NT2/D1 (cell line): ENCODE data around the gene KRAS.

Source experiments
- SUZ12 ChIP-seq: IDR thresholded peaks from 2 replicates; pipeline ENCODE4 v1.6.1; 2011; ENCODE audit not compliant: insufficient read length, insufficient read depth; ENCODE audit errors: extremely low read depth
- YY1 ChIP-seq: IDR thresholded peaks from 2 replicates; pipeline ENCODE4 v1.6.1; 2011; ENCODE audit not compliant: insufficient read length, insufficient read depth
- ZNF274 ChIP-seq: IDR thresholded peaks from 2 replicates; pipeline ENCODE4 v1.6.1; 2011; ENCODE audit warnings: mild to moderate bottlenecking, low read depth, low read length

DNA sequence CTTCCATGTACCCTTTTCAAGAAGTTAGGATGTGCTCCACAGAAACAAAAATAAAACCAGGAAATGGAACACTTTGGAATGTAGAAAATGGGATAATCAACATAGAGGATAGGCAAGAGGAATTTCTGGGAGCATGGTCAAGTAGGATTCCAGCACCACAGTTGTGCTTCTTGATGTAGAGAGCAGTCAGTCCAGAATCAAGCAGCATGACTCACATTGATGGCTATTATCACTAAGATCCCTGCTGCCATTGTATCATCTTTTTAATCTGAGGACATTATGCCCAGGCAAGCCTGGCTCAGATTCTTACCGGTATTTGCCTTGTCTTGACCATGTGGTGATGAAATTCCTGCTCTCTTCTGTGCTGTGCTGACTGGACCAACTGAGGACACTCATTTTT lies 50.0 kb downstream of the KRAS start:
- TF ChIP-seq ZNF274 (no peak), SUZ12 (no peak), YY1 (no peak)
